HCT116 (cell line): ENCODE measurements around the gene FAM241A. TPM values are rescaled to one million over a fixed set of nuclear protein-coding genes. Genes with fewer than 3 reads are reported as not detected.

ENCODE experiments used
- ATAC-seq: fragments of 200-7000 bp; cut with Tn5 transposase; 2 replicates; pipeline ENCODE4 v1.9.1; 2020; ENCODE audit warnings: mild to moderate bottlenecking, moderate library complexity
- BruUV-seq: library from RNA; stranded (reverse); fragments of 400-500 nt; replicated peaks from 2 replicates; lab custom pipeline; 2021; lab: Mats Ljungman, UMichigan
- CTCF ChIA-PET: fragments of 300-600 bp; sonication (Branson Sonifier 250); formaldehyde crosslinking; loops from one replicate; lab custom pipeline; 2021; ENCODE audit warnings: antibody characterized with exemption; lab: Charles Lee
- POLR2A ChIA-PET: fragments of 300-600, 350-600 bp; sonication (Branson Sonifier 250); formaldehyde crosslinking; loops from one replicate; lab custom pipeline; 2021; ENCODE audit warnings: antibody characterized with exemption; lab: Charles Lee
- RAD21 ChIA-PET, 2 experiments: fragments of 300-600 bp; sonication (Branson Sonifier 250); formaldehyde crosslinking; loops; one replicate each; lab custom pipeline; 2023; ENCODE audit warnings: low total read pairs in 2 of 2; ENCODE audit not compliant: uncharacterized antibody in 2 of 2, unreplicated experiment in 2 of 2, low non-redundant PET in 1 of 2; lab: Charles Lee
- DNase-seq: peaks from one replicate; pipeline ENCODE4 v3.0.0-alpha.2; 2010; ENCODE audit warnings: low read depth, low spot score
- H2AFZ ChIP-seq: fragments of 200-600 bp; shearing (Covaris generic), sonication (generic); 2 replicates; pipeline ENCODE4 v1.6.1; 2017; ENCODE audit warnings: low read depth, mixed run types, mixed read lengths, antibody characterized with exemption, low read length; ENCODE audit not compliant: poor library complexity, severe bottlenecking
- H3K27ac ChIP-seq: 2 replicates; pipeline ENCODE4 v1.5.1; 2012; ENCODE audit warnings: low read depth, low read length
- H3K27me3 ChIP-seq: fragments of 200-600 bp; sonication (generic); 2 replicates; pipeline ENCODE4 v1.6.1; 2016; ENCODE audit warnings: mixed run types, low read length, mixed read lengths; ENCODE audit not compliant: insufficient read depth
- H3K36me3 ChIP-seq, 2 experiments: fragments of 200-500 bp in 1 of 2; fragments of 200-600 bp in 1 of 2; sonication (Bioruptor generic) in 1 of 2; sonication (generic) in 1 of 2; 2 replicates each; pipeline versions ENCODE4 v1.5.1 to v1.6.1; 2014 to 2016; ENCODE audit warnings: low read length in 2 of 2, inconsistent platforms in 1 of 2, mixed read lengths in 1 of 2, mixed run types in 1 of 2; ENCODE audit not compliant: insufficient read depth in 2 of 2, control insufficient read depth in 1 of 2
- H3K4me1 ChIP-seq, 2 experiments: fragments of 200-600 bp in 1 of 2; sonication (generic) in 1 of 2; 2 replicates each; pipeline versions ENCODE4 v1.5.1 to v1.6.1; 2012 to 2017; ENCODE audit warnings: low read length in 2 of 2, inconsistent platforms in 1 of 2, mild to moderate bottlenecking in 1 of 2, mixed read lengths in 1 of 2, mixed run types in 1 of 2, moderate library complexity in 1 of 2; ENCODE audit not compliant: insufficient read depth in 2 of 2, control insufficient read depth in 1 of 2
- H3K4me2 ChIP-seq: fragments of 200-600 bp; sonication (generic); 2 replicates; pipeline ENCODE4 v1.6.1; 2017; ENCODE audit warnings: mixed run types, low read length, mixed read lengths
- H3K4me3 ChIP-seq, 2 experiments: fragments of 200-600 bp in 1 of 2; sonication (generic) in 1 of 2; replicated peaks in 1 of 2; 2 replicates each; pipeline ENCODE4 v1.5.1; 2011 to 2016; ENCODE audit warnings: low read length in 2 of 2, control low read depth in 1 of 2, low read depth in 1 of 2, mild to moderate bottlenecking in 1 of 2, mixed read lengths in 1 of 2, mixed run types in 1 of 2
- H3K79me2 ChIP-seq: fragments of 200-600 bp; sonication (generic); 2 replicates; pipeline ENCODE4 v1.6.1; 2017; ENCODE audit warnings: mild to moderate bottlenecking, mixed run types, low read length, moderate library complexity, mixed read lengths; ENCODE audit not compliant: insufficient read depth
- H3K9ac ChIP-seq: fragments of 200-600 bp; sonication (generic); 2 replicates; pipeline ENCODE4 v1.6.1; 2016; ENCODE audit warnings: low read length, mixed read lengths
- H3K9me2 ChIP-seq: fragments of 200-600 bp; sonication (generic), shearing (Covaris generic); 2 replicates; pipeline ENCODE4 v1.6.1; 2017; ENCODE audit warnings: mixed run types, mild to moderate bottlenecking, moderate library complexity; ENCODE audit not compliant: insufficient read depth
- H3K9me3 ChIP-seq, 2 experiments: fragments of 200-500 bp in 1 of 2; fragments of 200-600 bp in 1 of 2; sonication (Bioruptor generic) in 1 of 2; sonication (generic) in 1 of 2; 2 replicates each; pipeline ENCODE4 v1.6.1; 2014 to 2017; ENCODE audit warnings: low read length in 2 of 2, mixed read lengths in 2 of 2, inconsistent platforms in 1 of 2, low read depth in 1 of 2, mild to moderate bottlenecking in 1 of 2, mixed run types in 1 of 2, moderate library complexity in 1 of 2; ENCODE audit not compliant: control insufficient read depth in 1 of 2, insufficient read depth in 1 of 2
- H4K20me1 ChIP-seq: fragments of 200-600 bp; sonication (generic), shearing (Covaris generic); 2 replicates; pipeline ENCODE4 v1.6.1; 2017; ENCODE audit warnings: mixed run types, mild to moderate bottlenecking, moderate library complexity; ENCODE audit not compliant: insufficient read depth
- CEBPB ChIP-seq: IDR thresholded peaks from 2 replicates; pipeline ENCODE4 v1.6.1; 2012; ENCODE audit warnings: low read depth
- ELF1 ChIP-seq: IDR thresholded peaks from 2 replicates; pipeline ENCODE4 v1.6.1; 2012; ENCODE audit warnings: low read depth, borderline replicate concordance
- EZH2 ChIP-seq: fragments of 200-600 bp; sonication (generic); IDR thresholded peaks from 2 replicates; pipeline ENCODE4 v1.6.1; 2017; ENCODE audit warnings: antibody characterized with exemption, mixed run types
- FOSL1 ChIP-seq: IDR thresholded peaks from 2 replicates; pipeline ENCODE4 v1.6.1; 2012; ENCODE audit warnings: low read depth
- POLR2A ChIP-seq: IDR thresholded peaks from 2 replicates; pipeline ENCODE4 v1.7.0; 2011; ENCODE audit warnings: borderline replicate concordance; ENCODE audit not compliant: insufficient read depth, insufficient read length; ENCODE audit errors: extremely low read depth
- RAD21 ChIP-seq: IDR thresholded peaks from 2 replicates; pipeline ENCODE4 v1.6.1; 2012; ENCODE audit warnings: low read depth, mild to moderate bottlenecking
- SIN3A ChIP-seq: IDR thresholded peaks from 2 replicates; pipeline ENCODE4 v1.6.1; 2012; ENCODE audit warnings: low read depth
- intact Hi-C: fragments of 100-400 bp; cut with micrococcal nuclease; formaldehyde crosslinking; loops from 2 replicates; pipeline ENCODE4 v1.10.0; 2022
- total RNA-seq: library from RNA; stranded (reverse); gene quantifications from one replicate; pipeline ENCODE4 v1.2.1, GENCODE V29; 2021; ENCODE audit not compliant: unreplicated experiment
- TF ChIP-seq, protein P1 (sequence below), 3 experiments: fragments of 200-600 bp in 1 of 3; sonication (generic) in 1 of 3; IDR thresholded peaks in 2 of 3; conservative IDR thresholded peaks in 1 of 3; 2 replicates each; pipeline ENCODE4 v1.5.1; 2012 to 2017; ENCODE audit warnings: low read depth in 2 of 3, low read length in 2 of 3, antibody characterized with exemption in 1 of 3, borderline replicate concordance in 1 of 3, control low read depth in 1 of 3, mild to moderate bottlenecking in 1 of 3, mixed read lengths in 1 of 3, mixed run types in 1 of 3, moderate library complexity in 1 of 3; ENCODE audit not compliant: insufficient read depth in 1 of 3
- TF ChIP-seq, protein P2 (sequence below): IDR thresholded peaks from 2 replicates; pipeline ENCODE4 v1.6.1; 2012; ENCODE audit warnings: low read depth
- TF ChIP-seq, protein P3 (sequence below): IDR thresholded peaks from 2 replicates; pipeline ENCODE4 v1.6.1; 2011; ENCODE audit warnings: mild to moderate bottlenecking, low read length, moderate library complexity; ENCODE audit not compliant: insufficient replicate concordance; ENCODE audit errors: extremely low read depth
- TF ChIP-seq, protein P4 (sequence below): IDR thresholded peaks from 2 replicates; pipeline ENCODE4 v1.6.1; 2012

FAM241A gene
- total RNA-seq, 1 experiment from 2014 or later: 4.5 TPM

DNA sequence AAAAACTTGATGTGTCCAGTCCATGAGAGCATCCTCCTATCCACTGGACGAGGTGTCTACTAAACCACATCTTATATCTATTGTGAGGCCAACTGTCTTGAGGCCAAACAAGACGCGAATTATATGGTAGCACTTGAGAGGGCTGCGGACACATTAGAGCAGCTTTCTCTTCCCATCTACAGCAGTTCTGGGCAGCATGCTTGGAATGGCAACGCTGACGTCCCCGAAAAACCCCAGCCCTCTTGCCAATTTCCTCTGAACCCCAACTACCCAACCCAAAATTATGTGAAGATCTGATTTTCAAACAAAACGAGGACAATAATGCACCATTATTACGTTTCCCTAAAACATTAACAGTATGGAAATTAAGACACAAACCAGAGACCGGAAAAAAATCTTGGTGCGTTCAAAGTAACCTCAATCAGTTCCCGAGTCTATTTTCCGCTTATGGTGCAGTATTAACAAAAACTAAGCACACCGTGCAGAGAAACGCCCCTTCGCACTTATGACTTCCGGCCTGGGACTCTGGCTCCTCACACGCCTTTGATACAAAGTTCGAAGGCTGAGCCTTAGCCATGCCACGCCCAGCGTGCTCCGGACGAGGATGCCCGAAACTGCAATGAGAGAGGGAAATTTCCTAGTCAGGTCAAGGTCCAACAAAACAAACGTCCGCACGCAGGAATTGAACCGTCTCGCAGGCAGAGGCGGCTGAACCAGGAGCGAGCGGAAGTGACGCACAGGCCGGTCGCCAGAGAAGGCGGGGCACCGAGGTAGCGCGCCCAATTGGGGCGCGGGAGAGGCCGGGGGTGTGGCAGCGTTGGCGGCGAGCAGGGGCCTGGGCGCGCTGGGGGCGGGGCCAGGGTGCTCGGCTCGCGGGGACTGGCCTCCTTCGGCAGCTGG, 85.9 kb downstream of the FAM241A start (continued):
- TF ChIP-seq, protein P1, sequence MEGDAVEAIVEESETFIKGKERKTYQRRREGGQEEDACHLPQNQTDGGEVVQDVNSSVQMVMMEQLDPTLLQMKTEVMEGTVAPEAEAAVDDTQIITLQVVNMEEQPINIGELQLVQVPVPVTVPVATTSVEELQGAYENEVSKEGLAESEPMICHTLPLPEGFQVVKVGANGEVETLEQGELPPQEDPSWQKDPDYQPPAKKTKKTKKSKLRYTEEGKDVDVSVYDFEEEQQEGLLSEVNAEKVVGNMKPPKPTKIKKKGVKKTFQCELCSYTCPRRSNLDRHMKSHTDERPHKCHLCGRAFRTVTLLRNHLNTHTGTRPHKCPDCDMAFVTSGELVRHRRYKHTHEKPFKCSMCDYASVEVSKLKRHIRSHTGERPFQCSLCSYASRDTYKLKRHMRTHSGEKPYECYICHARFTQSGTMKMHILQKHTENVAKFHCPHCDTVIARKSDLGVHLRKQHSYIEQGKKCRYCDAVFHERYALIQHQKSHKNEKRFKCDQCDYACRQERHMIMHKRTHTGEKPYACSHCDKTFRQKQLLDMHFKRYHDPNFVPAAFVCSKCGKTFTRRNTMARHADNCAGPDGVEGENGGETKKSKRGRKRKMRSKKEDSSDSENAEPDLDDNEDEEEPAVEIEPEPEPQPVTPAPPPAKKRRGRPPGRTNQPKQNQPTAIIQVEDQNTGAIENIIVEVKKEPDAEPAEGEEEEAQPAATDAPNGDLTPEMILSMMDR (IDR thresholded peaks at IDR 0.05 in 2 of 3, conservative IDR thresholded peaks at IDR 0.05 in 1 of 3; ENCODE audit: borderline replicate concordance in 1 of 3, insufficient read depth in 1 of 3, low read depth in 2 of 3, low read length in 2 of 3): no peak
- no peak for TF ChIP-seq EZH2

DNA sequence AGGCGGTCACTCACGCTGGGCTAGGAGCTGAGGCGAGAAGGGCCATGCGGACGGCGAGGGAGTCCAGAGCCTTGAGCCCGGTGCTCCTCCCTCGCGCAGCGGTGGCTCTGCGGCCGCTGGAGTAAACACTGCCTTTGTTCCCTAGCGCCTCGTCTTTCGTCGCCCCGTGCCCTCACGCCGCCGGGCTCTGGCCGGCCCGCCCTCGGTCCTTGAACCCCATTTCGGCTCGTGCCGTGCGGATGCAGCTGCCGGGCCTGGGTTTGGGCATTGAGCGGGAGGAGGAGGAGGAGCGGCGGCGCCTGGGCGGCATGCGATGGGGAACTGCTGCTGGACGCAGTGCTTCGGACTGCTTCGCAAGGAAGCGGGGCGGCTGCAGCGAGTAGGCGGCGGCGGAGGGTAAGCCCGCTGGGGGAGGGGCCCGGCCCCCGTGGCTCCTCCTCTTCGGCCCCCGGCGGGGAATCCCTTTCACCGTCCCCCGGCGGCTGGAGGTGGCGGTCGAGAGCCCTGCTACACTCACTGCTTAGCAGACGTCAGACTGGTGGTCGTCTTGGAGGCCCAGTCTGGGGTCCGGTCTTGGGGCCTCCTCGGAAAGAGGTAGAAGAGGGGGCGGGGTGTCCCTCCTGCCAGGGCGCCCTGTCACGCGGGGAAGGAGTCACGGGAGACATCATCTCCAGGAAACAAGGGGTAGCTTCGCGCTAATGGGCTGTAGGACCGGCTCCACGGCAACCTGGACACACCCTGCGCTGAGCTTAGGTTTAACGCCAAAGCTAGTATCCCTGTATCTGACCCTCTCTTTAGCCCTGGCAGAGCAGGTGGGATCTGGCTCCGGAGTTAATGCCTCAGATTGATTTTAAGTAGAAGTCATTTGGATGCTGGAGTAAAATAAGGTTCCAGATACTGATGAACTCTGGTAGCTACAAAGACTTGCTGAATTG, 86.8 kb downstream of the FAM241A start, which contains the start of gene AP1AR:
AP1AR (plus strand) TSS at position 9 of the 935 bp plus-strand sequence; CDS start at position 314, 305 bp downstream.
- no peaks in the 10 kb centered on the region for H3K27me3 ChIP-seq
- RAD21 ChIA-PET: interaction anchor here (0.7 to 1.4 kb wide), 2 partner anchors 58 to 132 kb away, joined by 3 read pairs; no protein-coding TSS in a partner anchor
- peak; percentile 76 for ATAC-seq
- POLR2A ChIA-PET: interaction anchor here (0.6 to 1.4 kb wide), 9 partner anchors 8 to 148 kb away, joined by 3 to 5 read pairs (median 3); no protein-coding TSS in a partner anchor
- H4K20me1 ChIP-seq: peaks cover 9% of the 10 kb centered on the region; the same call in 1 of the 2 replicates
- no peaks in the 10 kb centered on the region for H3K36me3 ChIP-seq
- peak within 1 kb of the TSS; percentile 96 for H3K9ac ChIP-seq
- H3K4me3 ChIP-seq: peak within 1 kb of the TSS; percentile 82 to 89
- peaks cover 18 to 38% of the 10 kb centered on the region in 2 experiments; a peak in 3 of 4 replicates for H3K4me1 ChIP-seq
- no peaks in the 10 kb centered on the region for H3K9me3 ChIP-seq
- H2AFZ ChIP-seq: peak within 1 kb of the TSS; percentile 74
- peak within 1 kb of the TSS; percentile 79 for H3K27ac ChIP-seq
- BruUV-seq: no TSS peak
- DNase-seq: peak; percentile 44
- CTCF ChIA-PET: interaction anchor here (1.2 to 2.1 kb wide), 3 partner anchors 35 to 138 kb away, joined by 4 to 16 read pairs (median 5); no protein-coding TSS in a partner anchor
- intact Hi-C loops: loop anchor here (2.0 to 10.0 kb wide), 3 partner anchors 63 to 293 kb away; partner anchors contain the start of gene FAM241A
- peak within 1 kb of the TSS; percentile 96 for H3K4me2 ChIP-seq
- H3K9me2 ChIP-seq: no peaks in the 10 kb centered on the region
- peaks cover 58% of the 10 kb centered on the region for H3K79me2 ChIP-seq
- TF ChIP-seq, protein P2, sequence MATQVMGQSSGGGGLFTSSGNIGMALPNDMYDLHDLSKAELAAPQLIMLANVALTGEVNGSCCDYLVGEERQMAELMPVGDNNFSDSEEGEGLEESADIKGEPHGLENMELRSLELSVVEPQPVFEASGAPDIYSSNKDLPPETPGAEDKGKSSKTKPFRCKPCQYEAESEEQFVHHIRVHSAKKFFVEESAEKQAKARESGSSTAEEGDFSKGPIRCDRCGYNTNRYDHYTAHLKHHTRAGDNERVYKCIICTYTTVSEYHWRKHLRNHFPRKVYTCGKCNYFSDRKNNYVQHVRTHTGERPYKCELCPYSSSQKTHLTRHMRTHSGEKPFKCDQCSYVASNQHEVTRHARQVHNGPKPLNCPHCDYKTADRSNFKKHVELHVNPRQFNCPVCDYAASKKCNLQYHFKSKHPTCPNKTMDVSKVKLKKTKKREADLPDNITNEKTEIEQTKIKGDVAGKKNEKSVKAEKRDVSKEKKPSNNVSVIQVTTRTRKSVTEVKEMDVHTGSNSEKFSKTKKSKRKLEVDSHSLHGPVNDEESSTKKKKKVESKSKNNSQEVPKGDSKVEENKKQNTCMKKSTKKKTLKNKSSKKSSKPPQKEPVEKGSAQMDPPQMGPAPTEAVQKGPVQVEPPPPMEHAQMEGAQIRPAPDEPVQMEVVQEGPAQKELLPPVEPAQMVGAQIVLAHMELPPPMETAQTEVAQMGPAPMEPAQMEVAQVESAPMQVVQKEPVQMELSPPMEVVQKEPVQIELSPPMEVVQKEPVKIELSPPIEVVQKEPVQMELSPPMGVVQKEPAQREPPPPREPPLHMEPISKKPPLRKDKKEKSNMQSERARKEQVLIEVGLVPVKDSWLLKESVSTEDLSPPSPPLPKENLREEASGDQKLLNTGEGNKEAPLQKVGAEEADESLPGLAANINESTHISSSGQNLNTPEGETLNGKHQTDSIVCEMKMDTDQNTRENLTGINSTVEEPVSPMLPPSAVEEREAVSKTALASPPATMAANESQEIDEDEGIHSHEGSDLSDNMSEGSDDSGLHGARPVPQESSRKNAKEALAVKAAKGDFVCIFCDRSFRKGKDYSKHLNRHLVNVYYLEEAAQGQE: no peak
- TF ChIP-seq SIN3A (peak; percentile 43), CEBPB (no peak), POLR2A (peak; percentile 65), FOSL1 (no peak), RAD21 (no peak), ELF1 (no peak)
- TF ChIP-seq, protein P3, sequence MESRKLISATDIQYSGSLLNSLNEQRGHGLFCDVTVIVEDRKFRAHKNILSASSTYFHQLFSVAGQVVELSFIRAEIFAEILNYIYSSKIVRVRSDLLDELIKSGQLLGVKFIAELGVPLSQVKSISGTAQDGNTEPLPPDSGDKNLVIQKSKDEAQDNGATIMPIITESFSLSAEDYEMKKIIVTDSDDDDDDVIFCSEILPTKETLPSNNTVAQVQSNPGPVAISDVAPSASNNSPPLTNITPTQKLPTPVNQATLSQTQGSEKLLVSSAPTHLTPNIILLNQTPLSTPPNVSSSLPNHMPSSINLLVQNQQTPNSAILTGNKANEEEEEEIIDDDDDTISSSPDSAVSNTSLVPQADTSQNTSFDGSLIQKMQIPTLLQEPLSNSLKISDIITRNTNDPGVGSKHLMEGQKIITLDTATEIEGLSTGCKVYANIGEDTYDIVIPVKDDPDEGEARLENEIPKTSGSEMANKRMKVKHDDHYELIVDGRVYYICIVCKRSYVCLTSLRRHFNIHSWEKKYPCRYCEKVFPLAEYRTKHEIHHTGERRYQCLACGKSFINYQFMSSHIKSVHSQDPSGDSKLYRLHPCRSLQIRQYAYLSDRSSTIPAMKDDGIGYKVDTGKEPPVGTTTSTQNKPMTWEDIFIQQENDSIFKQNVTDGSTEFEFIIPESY: peak; percentile 29
- TF ChIP-seq, protein P4, sequence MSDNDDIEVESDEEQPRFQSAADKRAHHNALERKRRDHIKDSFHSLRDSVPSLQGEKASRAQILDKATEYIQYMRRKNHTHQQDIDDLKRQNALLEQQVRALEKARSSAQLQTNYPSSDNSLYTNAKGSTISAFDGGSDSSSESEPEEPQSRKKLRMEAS: peak; percentile 83; the same call in 1 of the 2 replicates
